HL-60 (cell line): ENCODE measurements around the gene PCYT1B.

ENCODE experiments used
- CTCF ChIP-seq: IDR thresholded peaks from one replicate; pipeline ENCODE4 v1.5.1; 2011; ENCODE audit warnings: low read length, control low read depth, inconsistent platforms; ENCODE audit not compliant: insufficient read depth
- POLR2AphosphoS5 ChIP-seq: IDR thresholded peaks from 2 replicates; pipeline ENCODE4 v1.6.1; 2012; ENCODE audit warnings: low read depth
- SPI1 ChIP-seq: IDR thresholded peaks from 2 replicates; pipeline ENCODE4 v1.6.1; 2012; ENCODE audit warnings: low read depth, mild to moderate bottlenecking, borderline replicate concordance

DNA sequence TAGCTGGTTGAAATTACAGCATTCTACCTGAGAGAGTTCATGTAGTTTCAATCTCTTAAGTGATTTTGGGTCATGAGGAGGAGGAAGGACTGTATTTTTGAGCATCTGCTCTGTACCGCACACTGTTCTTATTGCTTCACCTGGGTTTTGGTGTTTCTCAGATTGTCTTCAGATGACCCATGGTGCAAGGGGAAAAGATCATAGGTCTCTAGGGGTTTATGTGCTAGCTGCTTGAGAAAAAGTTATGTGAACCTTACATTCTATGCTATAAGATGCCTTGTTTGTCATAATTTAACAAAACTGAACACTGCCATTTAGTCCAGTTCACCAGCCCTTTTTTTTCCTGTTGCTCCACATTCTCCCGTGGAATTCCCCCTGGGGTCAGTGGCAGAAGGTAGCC is 121.7 kb downstream of the PCYT1B start:
- TF ChIP-seq CTCF (no peak), SPI1 (no peak), POLR2AphosphoS5 (no peak)
